GM12891 (cell line): ENCODE measurements around the gene DOP1B.
"Not testable (repeated sequence)": the region's sequence is repeated elsewhere in the genome, so short reads cannot be mapped to it uniquely, and the experiment has no call there.

Source experiments
- POLR2A ChIP-seq: IDR thresholded peaks from 2 replicates; pipeline ENCODE4 v1.6.1; 2011; ENCODE audit warnings: low read depth, low read length, control low read depth
- TAF1 ChIP-seq: IDR thresholded peaks from 2 replicates; pipeline ENCODE4 v1.6.1; 2011; ENCODE audit warnings: low read depth, low read length, control low read depth

DNA sequence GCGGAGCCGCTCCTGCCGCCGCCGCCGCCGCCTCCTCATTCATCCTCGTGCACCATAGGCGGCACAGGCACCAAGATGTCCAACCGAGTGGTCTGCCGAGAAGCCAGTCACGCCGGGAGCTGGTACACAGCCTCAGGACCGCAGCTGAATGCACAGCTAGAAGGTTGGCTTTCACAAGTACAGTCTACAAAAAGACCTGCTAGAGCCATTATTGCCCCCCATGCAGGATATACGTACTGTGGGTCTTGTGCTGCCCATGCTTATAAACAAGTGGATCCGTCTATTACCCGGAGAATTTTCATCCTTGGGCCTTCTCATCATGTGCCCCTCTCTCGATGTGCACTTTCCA, 26.2 kb upstream of the DOP1B start:
- not testable (repeated sequence) for TF ChIP-seq TAF1, POLR2A
